Measurements from ENCODE around the gene OR2A1.
"Not testable (repeated sequence)": the region's sequence is repeated elsewhere in the genome, so short reads cannot be mapped to it uniquely, and the experiment has no call there.

The OR2A1 gene

DNA sequence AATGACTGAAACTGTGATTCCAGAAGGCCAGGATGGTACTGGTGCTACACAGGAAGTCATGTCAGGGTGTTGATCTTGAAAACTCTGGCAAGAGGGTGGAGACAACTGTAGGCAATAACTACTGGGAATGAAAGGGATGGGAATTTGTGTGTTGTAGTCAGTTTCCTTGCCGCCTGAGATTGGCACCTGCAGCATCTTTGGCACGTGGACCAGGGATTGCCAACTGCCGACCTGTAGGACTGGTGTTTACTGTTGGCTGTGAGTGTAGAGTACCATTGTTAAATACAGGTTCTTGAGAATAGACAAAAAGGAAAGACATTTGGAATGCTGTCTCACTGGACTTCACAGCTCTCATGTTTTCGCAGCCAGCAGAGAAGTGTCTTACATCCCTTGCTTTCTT, 11.1 kb downstream of the OR2A1 start:
- not testable (repeated sequence) for DNase-seq (ENCODE audit: low spot score)

DNA sequence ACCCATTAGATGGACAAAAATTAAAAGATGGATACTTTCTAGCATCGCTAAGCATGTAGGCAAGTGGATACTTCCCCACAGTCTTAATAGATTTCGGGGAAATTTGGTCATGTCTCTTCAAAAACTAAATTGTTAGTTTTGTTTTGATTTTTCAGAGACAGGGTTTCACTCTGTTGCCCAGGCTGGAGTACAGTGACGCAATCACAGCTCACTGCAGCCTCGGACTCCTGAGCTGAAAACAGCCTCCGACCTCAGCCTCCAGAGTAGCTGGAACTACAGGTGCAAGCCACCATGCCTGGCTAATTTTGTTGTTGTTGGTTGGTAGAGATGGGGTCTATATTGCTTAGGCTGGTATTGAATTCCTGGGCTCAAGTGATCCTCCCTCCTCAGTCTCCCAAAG, 13.6 kb downstream of the OR2A1 start:
- not testable (repeated sequence) for DNase-seq (ENCODE audit: low spot score)

DNA sequence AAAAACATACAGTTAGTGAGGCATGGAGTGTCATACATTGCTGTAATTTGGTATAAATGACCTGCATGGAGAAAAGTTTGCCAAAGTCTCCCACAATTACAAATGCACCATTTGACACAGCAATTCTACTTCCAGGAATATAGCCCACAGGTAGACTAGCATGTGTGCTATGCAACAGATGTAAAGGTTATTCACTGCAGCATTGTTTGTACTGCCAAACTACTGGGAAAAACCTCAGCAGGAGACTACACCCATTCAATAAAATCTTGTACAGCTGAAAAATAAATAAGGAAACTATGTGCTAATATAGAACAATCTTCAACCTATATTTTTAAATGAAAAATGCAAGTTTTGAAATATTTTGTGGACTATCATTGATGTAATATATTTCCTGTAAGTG, 17.8 kb downstream of the OR2A1 start:
- DNase-seq (ENCODE audit: low spot score) = not testable (repeated sequence)

DNA sequence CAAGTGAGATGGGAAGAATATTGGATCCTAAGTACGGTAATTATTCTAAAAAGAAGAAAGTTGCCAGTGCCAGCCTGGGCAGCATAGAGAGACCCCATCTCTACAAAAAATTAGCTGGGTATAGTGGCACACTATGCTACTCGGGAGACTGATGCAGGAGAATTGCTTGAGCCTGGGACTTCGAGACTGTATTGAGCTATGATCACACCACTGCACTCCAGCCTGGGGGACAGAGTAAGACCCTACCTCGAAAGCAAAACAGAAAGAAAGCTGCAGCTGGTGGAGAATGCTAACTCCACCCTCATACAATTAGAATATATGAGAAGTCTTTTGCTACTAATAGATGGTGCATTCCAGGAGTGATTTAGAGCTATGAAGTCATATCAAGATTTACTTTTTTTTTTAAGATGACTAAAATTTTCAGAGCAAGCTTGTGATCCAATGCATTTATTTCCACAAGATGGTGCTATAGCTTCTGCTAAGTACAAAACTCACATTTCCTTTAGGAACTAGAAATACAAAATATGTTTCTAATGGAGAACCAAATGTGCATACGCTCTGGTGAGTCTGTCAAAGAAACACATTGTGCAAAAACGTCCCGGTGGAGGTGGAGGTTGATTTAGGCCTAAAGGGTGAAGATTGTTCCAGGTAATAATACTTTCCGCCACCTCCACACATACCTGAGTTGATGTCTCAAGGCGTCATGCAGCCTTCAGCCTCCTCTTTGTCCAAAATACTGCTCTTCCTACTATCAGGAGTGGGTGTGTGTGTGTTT, 19.2 kb downstream of the OR2A1 start:
- DNase-seq (ENCODE audit: low spot score) = not testable (repeated sequence)

DNA sequence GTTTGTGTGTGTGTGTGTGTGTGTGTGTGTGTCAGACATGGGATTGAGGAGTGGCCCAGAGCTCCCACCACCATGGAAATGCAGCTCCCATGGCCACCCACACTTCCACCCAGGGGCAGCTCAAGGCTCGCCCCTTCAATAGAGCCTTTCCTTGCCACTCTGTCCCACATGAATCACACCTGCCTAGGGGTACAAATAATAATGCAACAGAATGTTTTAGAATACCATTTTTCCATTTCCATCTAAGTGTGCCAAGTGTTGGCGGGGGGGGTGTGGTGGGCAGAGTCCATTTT, 19.7 kb downstream of the OR2A1 start:
- not testable (repeated sequence) for DNase-seq (ENCODE audit: low spot score)

DNA sequence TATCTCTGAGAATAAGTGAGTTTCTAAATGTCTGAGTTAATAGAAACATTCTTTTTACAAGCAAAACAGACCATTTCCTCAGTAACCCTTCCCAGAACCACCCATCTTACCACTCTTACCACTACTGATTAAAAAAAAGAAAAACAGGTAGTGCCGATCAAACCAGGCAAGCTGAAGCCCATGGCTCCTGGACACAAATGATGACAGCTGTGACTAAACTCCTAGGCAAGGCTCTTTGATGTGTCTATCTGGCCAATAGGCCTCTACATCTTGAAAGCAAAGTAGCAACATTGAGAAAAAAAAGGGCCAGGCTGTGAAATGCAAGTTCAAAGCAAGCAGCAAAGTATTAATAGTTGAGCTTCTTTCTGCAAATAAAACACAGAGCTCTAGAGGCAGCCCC, 36.4 kb downstream of the OR2A1 start:
- DNase-seq (ENCODE audit: low spot score) = not testable (repeated sequence)

DNA sequence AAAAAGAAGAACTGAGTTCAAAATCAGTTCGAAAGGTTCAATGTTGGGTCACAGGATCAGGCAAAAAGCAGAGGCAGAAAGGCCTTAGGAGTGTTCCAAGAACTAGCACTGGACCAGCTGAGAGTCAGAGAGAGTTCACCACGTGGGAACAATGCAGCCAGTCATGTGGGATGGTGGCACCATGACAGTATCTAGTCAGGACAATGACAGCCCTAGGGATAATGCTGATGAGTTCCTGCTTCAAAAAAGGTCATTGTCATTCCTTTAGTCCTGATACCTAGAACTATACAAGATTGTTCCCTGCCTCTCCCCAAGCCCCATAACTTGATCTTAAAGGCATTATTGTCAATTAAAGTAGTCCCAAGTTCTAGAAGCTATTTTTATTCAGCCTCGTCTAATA, 39.4 kb downstream of the OR2A1 start:
- not testable (repeated sequence) for DNase-seq (ENCODE audit: low spot score)

DNA sequence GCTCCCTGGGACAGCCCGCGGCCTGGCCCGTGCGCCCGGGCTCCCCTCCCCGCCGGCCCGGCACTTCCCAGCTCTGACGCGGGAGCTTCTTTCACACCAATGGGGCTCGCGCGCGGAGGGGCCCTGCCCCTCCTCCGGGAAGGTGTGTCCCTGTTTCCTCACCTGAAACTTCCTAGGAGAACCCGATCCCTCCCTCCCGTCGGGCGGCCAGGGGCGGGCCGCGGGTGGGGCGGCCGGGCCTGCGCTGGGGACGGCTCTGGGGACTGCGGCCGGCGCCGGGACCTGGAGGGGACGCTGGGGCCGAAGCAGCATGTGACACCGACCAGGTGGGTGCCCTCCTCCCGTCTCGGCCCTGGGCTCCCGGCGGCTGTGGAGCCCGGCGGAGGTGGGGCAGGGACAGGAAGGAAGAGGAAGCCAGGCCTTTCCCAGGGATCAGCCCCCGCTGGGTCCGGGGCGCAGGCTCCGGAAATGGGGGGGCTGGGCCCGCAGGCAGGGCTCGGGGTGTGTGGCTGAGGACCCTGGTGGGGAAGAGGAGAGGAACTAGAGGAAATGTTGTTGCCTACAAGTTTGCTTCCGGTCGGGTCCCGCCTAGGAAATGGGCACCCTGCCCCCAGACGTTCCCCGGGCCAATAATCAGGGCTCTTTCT, 43.1 kb downstream of the OR2A1 start, which contains the start of gene ARHGEF5:
Gene ARHGEF5, plus strand, starts transcription at position 227 of the 647 bp plus-strand sequence. CDS start 7,268 bp downstream, outside the sequence.
- DNase-seq (ENCODE audit: low spot score) = not testable (repeated sequence)

DNA sequence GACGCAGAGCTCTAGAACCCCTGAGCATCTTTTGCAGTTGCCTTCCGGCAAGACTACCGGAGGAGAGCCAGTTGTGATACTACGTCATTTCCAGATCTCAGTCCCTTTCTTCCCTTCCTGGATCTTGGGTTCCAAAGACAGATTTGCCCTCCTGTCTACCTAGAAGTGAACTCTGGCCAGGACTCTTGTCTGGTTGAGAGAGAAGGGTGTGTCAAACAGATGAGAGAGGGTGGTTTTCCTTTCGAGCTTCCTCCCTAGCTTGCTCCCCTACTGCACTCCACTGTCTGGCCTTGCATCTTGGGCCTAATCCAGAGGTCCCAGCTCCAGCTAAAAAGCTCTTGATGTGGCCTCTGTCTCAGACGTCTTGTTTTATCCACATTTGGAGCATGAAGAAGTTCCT, 44.0 kb downstream of the OR2A1 start:
- DNase-seq (ENCODE audit: low spot score) = not testable (repeated sequence)

DNA sequence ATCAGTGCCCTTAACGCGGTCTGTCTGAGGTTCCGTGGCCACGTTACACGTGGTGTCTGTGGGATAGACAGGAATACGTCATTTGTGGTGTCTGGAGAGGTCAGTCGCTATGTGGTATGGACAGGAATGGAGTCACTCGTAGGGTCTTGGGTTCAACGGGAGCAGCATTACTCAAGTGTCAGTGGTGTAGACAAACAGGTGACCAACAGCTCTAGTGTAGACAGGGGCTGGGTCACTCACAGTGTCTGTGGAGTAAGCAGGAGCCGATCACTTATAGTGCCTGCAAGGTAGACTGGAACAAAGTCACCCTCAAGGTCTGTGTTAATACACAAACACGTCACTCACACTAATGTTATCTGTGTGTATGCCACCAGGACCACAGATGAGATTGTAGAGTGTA, 44.6 kb downstream of the OR2A1 start:
- DNase-seq (ENCODE audit: low spot score) = not testable (repeated sequence)

DNA sequence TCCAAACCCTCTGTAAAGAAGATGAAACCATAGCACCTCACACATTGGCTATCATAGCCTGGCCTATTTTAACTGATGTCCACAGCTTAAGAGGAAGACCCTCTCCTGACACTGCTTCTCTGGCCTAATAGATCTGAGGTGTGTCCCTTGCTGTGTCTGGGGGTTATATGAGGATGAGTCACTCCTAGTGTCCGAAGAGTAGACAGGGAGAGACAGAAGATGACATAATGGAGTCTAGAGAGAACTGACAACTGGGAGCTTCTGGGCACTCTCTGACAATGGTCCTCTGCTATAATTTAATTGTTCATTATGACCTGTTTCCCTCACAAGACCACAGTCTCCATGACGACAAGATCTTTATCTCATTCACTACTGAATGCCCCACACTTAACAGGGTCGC, 49.8 kb downstream of the OR2A1 start:
- not testable (repeated sequence) for DNase-seq (ENCODE audit: low spot score)

DNA sequence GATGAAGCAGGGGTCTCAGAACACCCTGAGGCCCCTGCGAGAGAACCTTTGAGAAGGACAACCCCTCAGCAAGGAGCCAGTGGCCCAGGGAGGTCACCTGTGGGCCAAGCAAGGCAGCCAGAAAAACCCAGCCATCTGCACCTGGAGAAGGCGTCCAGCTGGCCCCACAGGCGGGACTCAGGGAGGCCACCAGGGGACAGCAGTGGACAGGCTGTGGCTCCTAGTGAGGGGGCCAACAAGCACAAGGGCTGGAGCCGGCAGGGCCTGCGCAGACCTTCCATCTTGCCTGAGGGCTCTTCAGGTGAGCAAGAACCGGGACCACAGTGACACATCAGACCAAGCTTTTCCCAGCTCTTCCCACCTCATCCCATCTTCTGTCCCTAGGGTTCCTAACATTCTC, 53.3 kb downstream of the OR2A1 start:
- not testable (repeated sequence) for DNase-seq (ENCODE audit: low spot score)

DNA sequence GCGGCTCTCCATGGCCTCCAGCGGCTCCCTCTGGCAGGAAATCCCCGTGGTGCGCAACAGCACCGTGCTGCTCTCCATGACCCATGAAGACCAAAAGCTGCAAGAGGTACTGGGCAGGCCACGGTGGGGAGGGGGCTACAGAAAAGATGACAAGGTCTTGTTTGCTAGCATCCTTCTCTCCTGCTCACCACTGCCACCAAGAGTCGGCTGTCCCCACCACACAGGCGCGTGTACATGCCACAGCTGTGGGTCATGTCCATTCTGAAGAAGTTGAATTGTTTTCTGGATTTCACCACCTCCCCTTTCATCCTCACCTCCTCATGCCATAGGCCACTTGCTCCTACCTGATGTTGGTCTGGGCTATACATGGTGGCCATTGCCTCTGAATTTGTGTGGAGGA, 55.0 kb downstream of the OR2A1 start:
- DNase-seq (ENCODE audit: low spot score) = not testable (repeated sequence)

DNA sequence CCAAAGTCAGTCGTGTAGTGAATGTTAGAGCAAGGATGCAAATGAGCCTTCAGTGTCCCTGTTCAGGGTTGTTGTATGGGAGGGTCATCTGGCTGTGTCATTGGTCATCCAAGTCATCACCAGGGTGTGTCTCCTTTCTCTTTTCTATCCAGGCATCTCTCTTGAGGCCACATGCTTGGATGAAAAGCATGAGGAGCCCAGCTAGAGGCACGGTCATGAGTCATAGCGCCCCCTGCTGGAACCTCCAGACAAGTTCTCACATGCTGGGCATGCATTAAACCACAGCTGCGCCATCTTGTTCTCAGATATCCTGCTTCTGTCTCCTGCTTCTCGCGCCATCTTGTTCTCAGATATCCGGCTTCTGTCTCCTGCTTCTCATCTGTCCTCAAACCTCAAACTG, 57.0 kb downstream of the OR2A1 start:
- DNase-seq (ENCODE audit: low spot score) = not testable (repeated sequence)

Measured in ecto neural progenitor cell (in vitro differentiated cells).